HG02970 (cell line): ENCODE measurements around the gene NPTN.
"Not testable (repeated sequence)": the region's sequence is repeated elsewhere in the genome, so short reads cannot be mapped to it uniquely, and the experiment has no call there.

Source experiments
- ATAC-seq: cut with Tn5 transposase; IDR thresholded peaks from one replicate; pipeline ENCODE4 v1.9.1; 2021; ENCODE audit warnings: mild to moderate bottlenecking, moderate library complexity, moderate number of reproducible peaks; ENCODE audit not compliant: unreplicated experiment, low FRiP score

NPTN gene

DNA sequence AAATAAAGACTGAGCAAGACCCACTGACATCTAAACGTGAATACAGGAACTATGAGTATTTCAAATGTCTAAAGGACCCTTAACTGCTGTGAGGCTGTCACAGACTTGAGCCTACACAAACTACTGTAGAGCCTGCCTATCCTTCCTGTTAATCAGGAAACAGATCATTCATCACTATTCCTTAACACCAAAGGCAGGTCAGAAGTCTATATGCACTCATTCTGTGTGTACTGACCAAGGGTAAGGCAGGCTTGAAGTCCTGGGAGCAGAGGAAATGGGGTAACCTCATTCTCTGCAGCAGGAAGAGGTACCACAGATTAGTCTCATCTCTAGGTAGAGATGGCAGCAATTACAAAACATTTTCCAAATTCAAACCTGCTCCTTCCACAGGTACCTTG is 30.7 kb downstream of the NPTN start:
- ATAC-seq: no peak

DNA sequence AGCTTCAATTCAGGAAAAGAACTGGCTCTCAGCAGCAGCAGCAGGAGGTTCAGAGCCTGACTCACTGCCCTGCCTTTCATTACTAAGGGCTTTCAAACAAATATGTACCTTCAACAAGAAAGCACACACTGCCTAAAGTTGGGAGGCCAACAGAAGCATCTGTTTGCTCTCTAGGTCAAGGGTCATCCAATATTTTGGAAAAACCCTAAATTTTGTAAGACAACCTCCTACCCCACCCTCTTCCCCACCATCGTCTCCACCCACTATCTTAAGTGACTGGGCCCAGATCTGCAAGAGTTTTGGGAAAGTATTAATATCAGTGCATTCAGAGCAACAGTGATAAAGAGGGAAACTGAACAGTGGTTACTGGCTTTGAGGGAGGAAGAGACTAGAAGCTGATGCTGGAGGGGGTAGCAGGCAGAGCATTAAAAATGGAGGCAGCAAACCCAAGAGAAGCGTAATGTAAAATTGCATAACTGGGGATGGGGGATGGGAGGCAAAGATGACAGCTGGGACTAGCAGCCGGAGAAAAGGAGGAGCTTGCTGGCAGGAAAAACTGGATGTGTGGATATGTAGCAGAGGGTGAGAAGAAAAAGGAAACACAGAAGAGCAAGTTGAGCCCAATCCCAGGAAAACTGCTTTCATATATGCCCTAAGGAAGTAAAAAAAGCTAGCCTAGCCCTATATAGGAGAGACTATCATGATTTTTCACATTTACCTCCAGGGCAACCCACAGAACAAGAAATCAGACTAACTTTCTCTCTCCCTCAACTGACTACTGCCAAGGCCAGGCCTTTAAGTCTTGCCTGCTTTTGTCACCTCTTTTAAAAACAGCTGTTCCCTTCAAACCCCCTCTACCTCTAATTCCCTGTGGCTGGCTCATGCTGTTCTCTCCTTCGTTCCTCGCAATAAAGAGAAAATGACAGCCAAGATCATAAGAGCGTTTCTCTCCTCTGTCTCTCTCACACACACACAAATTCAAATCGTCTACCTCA is 31.4 kb downstream of the NPTN start:
- ATAC-seq: no peak

DNA sequence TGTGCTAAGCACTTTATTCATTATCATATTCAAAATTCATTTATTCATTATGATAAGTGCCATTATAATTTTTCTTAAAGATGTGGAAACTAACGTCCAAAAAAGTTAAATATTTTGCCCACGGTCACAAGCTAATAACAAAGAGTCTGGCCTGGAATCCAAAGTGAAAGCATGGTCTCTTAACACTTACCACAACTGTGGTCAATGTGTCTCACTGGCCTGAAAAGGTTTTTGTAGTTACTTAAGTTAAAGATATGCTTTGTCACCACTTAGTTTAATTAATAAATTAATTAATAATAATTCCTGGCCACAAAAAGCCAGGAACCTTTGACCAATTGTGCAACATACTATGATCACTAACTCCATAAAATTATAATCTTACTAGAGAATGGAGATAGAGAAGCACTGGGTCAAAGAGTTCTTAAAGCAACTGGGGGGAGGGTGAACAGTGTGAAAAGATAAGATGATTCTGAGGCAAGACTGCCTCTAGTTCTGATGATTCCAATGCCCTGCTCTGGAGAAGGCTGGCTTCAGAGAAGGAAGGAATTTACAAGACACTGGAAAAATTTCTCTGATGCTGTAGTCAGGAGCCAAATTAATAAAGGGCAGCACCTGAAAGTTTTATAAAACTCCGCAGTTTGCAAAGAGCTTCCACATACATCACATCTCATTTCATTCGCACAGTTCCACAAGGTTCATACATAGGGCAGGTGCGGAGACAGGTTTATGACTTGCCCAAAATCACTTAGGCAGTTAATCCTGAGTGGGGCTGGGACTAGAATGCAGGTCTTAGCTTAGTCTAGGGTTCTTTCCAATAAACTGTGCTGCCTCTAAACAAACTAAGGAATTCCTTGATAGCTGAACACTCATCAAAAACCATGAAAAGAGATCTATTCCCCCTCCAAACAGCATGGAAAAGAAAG is 32.5 kb downstream of the NPTN start:
- no peak for ATAC-seq

GRCh38 chr15:73599934-73600333 is 33.3 kb downstream of the NPTN start:
- ATAC-seq: no peak

DNA sequence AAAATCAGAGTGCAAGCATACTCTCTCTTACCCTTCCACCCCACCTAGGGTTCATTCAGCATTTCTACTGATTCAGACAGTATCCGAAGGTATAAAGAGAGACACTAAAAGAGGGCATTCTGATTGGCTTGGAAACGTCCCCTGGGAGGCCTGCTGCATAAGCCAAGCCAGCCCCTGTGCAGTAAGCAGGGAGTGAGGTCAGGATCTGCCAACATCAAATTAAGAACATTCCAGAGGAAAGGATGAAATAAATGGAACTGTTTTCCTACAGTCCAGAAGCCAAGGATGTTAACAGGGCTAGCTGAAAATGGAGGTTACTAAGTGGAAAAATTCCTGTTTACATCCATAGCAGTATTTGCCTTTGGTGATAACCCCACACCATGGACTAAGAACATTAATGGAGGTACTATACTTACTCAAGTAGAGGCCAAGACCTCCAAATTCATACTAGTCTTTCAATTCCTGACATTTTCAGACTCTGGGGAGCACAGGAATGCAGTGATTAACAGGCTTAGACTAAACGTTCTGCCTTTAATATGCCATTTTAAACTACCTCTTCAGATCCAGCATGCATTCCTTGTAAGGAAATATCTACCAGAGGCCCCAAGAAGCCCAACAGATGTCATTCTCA is 34.5 kb downstream of the NPTN start:
- no peak for ATAC-seq

GRCh38 chr15:73597036-73597638 is 36.1 kb downstream of the NPTN start:
- ATAC-seq: no peak

GRCh38 chr15:73596174-73596573 is 37.0 kb downstream of the NPTN start:
- no peak for ATAC-seq

- ATAC-seq: no peak
Observed at GRCh38 chr15:73594109-73594508, 39.1 kb downstream of the NPTN start.

- ATAC-seq: no peak
Observed at GRCh38 chr15:73593304-73594074, 39.7 kb downstream of the NPTN start.

- ATAC-seq: no peak
Observed at GRCh38 chr15:73590263-73590662, 42.9 kb downstream of the NPTN start.

DNA sequence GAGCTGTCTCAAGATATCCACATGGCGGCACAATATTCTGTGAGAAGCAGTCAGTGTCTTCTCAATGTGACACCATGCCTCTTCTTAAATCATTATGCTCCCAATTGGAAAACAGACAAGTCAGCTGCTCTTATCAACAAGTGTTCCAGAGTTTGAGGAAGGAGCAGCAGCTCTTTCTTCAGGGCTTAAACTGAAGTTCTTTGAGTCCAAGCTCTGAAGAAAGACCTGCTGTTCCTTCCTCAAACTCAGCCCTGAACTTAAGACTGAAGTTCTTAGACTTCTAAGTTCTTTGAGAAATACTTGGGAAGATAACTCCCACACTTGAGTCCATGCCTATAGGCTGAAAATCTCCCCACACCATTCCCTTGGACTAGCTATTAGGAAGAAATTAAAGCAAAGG is 43.4 kb downstream of the NPTN start:
- no peak for ATAC-seq

GRCh38 chr15:73585871-73586654 is 47.1 kb downstream of the NPTN start:
- no peak for ATAC-seq

DNA sequence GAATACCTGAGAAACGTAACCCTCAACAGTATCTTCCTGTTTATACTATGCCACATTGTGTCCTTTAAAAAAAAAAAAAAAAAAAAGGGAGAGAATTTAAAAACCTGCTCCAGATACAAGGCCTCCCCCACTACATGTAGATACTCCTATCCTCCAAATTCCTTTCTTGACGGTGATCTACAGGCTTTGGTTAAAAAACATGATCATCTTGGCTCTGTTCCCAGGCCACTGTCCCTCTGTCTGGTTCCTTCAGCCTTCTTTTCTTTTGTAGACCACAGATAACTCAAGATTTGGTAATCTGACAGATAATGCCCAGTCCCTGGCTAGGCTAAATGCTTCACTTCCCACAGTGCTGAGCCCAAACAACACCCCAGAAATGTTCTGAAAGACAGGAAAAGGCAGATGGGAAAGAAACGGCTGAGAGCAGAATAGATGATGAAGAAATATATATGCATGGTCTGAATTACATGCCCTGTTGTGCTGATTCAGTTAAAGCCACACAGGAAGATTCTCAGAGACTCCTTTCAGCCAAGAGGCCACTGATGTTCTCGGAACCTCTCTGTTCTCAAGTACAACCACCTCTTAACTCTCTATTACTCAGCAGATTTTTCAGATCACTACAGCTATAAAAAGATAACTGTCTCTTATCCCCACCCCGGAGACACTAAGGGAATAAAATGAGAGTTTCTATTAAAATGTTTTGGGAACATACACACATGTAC is 48.3 kb downstream of the NPTN start:
- no peak for ATAC-seq

DNA sequence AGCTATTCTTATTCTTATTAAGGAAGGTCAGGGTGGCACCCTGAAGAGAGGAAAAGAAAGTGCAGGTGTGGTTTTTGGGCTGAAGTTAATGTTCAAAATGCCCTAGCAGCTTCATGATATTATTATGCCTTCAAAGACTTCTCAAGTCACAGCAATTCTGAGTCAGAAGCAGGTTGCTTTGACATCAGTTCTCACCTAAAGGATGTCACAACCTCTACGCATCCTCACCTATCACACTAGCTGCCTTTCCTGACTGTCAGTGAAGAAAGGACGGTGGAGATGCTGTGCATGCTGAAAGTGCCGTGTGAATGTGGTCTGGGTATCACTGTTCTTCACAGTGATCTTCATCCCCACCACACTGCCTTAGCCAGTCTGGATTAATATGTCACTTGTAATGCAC is 49.6 kb downstream of the NPTN start:
- ATAC-seq: no peak

DNA sequence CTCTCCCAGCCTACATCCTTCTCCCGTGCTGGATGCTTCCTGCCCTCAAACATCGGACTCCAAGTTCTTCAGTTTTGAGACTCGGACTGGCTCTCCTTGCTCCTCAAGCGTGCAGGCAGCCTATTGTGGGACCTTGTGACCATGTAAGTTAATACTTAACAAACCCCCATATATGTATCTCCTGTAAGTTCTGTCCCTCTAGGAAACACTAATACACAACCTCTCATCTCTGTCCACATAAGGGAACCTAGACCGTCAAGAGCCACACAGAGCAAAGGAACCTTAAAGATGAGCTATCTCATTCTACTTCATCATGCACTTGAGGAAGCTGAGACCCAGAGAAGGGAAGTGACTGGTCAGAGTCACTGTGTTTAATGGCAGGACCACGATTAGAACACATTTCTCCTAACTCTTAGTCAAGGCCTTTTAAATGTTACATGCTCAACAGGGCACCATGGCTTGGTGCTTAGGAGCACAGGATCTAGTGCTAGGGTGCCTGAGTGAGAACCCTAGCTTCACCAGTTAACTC is 50.3 kb downstream of the NPTN start:
- ATAC-seq: no peak

GRCh38 chr15:73578026-73578425 is 55.2 kb downstream of the NPTN start:
- ATAC-seq: no peak

- ATAC-seq: not testable (repeated sequence)
Observed at GRCh38 chr15:73577593-73577992, 55.6 kb downstream of the NPTN start.
